ENCODE data around the gene NCAPD3.

NCAPD3 gene

GRCh38 chr11:134267966-134268365 is 44.2 kb upstream of the NCAPD3 start:
- H3K4me3 ChIP-seq (replicated peaks in 1 of 2; ENCODE audit: low read depth in 2 of 2, low read length in 2 of 2) = no peak overlapping the region
- no peak for DNase-seq (ENCODE audit: low read depth in 2 of 2)
- TF ChIP-seq CTCF (IDR thresholded peaks at IDR 0.05; ENCODE audit: low read depth, low read length) = no peak

GRCh38 chr11:134267461-134267860 is 43.7 kb upstream of the NCAPD3 start:
- DNase-seq (ENCODE audit: low read depth in 2 of 2) = no peak
- no peak for TF ChIP-seq CTCF (IDR thresholded peaks at IDR 0.05; ENCODE audit: low read depth, low read length)

DNA sequence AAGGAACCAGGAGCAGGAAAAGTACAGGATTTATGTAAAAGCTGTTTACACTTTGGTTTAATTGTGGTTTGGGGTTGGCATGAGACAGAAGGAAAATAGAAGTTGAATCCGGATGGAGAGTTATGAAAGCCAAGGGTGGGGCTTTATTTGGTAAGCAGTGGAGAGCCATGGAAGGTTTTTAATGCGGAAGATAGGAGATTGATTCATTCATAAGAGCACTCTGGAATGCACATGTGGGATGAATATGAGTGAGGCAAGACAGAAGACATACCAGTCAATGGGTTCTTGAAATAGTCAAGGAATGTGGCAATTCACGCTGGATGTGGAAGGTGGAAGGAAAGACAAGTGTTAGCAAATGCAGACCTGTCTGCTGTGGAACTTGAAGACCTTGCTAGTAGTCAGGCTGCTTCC is 43.1 kb upstream of the NCAPD3 start:
- peak; percentile 73 to 89 for DNase-seq (ENCODE audit: low read depth in 2 of 2)
- no peak overlapping the region for H3K4me3 ChIP-seq (replicated peaks in 1 of 2; ENCODE audit: low read depth in 2 of 2, low read length in 2 of 2)
- TF ChIP-seq CTCF (IDR thresholded peaks at IDR 0.05; ENCODE audit: low read depth, low read length) = no peak

More at GRCh38 chr11:134267461-134267860, 43.7 kb upstream of the NCAPD3 start:
- H3K4me3 ChIP-seq (replicated peaks in 1 of 2; ENCODE audit: low read depth in 2 of 2, low read length in 2 of 2) = no peak overlapping the region

- TF ChIP-seq CTCF (IDR thresholded peaks at IDR 0.05; ENCODE audit: low read depth, low read length) = no peak
- no peak overlapping the region for H3K4me3 ChIP-seq (replicated peaks in 1 of 2; ENCODE audit: low read depth in 2 of 2, low read length in 2 of 2)
- DNase-seq (ENCODE audit: low read depth in 2 of 2) = no peak
These were observed 42.7 kb upstream of the NCAPD3 start for GRCh38 chr11:134266440-134266839.

DNA sequence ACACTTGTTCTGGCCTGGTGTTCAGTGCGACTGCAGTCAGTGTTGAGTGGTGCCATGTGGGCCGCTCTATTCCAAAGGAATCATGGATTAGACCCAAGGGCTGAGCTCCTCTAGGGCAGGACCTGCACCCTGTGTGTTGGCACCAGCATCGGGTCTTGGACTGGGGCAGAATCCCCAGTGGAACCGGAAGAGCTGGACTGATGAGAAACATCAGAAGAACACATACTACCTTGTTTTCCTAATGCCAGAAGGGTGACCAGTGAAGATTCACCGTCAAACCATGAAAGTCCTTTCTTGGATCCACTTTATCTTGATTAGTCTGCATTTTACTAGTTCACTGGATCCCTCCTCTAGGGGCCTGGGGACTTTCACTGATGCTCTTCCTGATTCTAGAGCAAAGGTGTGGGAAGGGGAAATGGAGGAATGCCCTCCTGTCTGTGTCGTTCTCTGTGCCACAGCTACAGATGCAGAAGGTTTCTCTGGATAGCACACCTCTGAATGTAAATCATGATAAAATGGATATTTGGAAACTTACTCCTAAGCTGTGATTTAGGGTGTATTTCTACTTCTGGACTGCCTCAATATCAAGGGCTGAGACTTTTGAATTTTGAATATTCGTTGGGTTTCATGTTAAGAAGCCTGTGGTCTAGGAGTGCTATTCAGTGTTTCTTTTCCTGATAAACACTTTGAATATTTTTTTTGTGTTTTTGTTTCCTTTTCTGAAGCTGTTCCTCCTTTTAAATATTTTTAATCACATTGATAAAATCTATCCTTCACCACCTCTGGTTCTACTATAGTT is 41.4 kb upstream of the NCAPD3 start:
- H3K4me3 ChIP-seq (replicated peaks in 1 of 2; ENCODE audit: low read depth in 2 of 2, low read length in 2 of 2) = no peak overlapping the region
- DNase-seq (ENCODE audit: low read depth in 2 of 2) = no peak
- TF ChIP-seq CTCF (IDR thresholded peaks at IDR 0.05; ENCODE audit: low read depth, low read length) = no peak

GRCh38 chr11:134261626-134262488 is 38.1 kb upstream of the NCAPD3 start:
- DNase-seq (ENCODE audit: low read depth in 2 of 2) = peak; percentile 26 to 35
- no peak overlapping the region for H3K4me3 ChIP-seq (replicated peaks in 1 of 2; ENCODE audit: low read depth in 2 of 2, low read length in 2 of 2)
- peak; percentile 60 for TF ChIP-seq CTCF (IDR thresholded peaks at IDR 0.05; ENCODE audit: low read depth, low read length)

Measured in cardiac fibroblast (primary cell).